GM04503 (cell line): Measurements from ENCODE around the gene ZNF182.
A peak's percentile ranks its signal among the peaks of the same experiment; 100 is the strongest.
"Not testable (repeated sequence)": the region's sequence is repeated elsewhere in the genome, so short reads cannot be mapped to it uniquely, and the experiment has no call there.

Source experiments
- DNase-seq: peaks from one replicate; pipeline ENCODE4 v3.0.0-alpha.2; 2012; ENCODE audit warnings: low read depth

Gene ZNF182

DNA sequence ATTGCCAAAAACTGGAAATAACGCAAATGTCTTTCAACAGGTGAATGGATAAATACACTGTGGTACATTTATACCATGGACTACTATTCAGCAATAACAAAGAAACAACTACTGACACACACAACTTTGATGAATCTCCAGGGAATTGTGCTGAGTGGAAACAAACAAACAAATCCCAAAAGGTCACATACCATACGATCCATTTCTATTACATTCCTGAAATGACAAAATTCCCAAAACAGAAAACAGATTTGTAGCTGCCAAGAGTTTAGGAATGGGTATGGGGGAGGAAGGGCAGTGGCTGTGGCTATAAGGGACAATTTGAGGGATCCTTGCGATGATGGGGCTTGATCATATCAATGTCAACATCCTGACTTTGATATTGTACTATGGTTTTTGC, 2.5 kb downstream of the ZNF182 start:
- no peak for DNase-seq

DNA sequence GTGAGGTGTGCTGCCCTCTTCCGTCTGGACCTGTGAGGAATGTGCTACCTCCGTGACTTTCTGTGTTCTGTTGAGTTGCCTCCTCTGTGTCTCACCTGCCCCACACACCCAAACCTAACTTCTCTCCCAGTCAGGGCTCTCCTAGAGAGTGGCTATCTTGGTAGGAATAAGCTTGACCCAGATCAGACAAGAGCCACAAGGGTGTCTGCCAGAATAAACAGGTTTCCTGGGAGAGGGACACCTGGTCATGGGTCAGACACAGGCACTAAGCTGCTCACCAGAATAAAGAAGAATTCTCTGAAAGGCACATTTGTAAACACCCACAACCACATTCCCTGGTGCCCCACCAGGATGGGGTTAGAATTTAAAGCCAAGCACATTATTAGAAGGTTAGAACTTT, 11.1 kb downstream of the ZNF182 start:
- no peak for DNase-seq

DNA sequence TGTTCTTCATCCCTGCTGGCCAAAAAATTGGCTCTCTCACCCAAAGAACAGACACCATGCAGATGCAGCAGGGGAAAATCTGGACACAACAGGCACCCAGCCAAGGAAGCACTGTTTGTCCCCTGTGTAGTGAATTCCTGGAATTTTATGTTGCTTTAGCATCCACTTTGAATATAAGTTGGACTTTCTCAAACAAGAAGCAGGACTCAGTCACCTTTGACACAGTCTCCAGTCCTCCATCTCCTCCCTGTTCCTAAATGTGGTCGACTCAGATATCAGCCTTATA, 11.8 kb downstream of the ZNF182 start:
- DNase-seq, result no peak

DNA sequence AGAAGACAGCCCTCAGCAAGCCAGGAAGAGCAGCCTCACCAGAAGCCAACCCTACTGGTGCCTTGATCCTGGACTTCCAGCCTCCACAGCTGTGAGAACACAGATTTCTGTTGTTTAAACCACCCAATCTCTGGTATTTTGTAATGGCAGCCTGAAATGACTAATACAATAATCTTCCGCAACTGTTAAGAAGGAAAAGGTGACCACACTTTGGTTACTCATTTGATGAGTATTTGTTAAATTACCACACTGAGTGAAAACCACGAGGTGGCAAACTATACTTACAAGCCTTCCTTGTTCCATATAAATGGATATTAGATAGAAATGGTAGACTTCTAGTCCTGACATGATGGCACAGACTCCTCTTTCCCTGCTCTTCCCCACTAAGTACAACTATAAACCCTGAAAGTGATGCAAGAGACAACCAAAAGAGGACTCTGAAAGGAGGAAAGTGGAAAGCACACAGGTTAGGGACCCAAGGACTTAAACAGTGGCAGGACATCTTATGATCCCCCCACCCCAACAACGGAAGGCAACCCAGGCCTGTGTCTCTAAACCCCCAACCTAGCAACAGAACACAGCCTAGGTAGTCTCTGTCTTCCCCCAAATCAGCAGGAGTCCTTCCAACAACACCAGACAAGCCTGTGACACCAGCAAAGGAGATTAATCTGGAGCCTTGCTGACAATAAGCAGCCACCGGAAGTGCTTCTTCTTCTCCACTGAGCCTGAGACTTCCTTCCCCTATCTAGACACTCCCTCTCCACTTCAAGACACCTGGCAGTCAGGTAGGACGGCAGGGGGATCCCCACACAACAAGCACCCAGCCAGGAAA, 12.3 kb downstream of the ZNF182 start:
- peak; percentile 8 for DNase-seq

DNA sequence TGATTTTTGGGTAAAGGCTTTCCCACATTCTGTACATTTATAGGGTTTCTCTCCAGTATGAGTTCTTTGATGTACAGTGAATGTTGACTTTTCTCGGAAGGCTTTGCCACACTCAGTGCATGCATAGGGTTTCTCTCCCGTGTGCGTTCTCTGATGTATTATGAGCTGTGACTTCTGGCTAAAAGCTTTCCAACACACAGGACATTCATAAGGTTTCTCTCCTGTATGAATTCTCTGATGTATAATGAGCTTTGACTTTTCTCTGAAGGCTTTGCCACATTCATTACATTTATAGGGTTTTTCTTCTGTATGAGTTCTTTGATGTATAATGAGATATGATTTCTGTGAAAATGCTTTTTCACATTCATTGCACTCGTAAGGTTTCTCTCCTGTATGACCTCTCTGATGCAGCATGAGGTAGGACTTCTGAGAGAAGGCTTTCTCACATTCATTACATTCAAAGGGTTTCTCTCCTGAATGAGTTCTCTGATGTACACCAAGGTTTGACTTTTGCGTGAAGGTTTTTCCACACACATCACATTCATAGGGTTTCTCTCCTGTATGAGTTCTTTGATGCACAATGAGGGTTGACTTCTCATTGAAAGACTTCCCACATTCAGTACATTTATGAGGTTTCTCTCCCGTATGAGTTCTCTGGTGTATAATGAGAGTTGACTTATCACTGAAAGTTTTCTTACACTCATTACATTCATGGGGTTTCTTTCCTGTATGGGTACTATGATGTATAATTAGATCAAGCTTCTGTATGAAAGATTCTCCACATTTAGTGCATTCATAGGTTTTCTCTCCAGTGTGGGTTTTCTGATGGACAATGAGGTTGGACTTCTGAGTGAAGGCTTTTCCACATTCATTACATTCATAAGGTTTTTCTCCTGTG, 27.3 kb downstream of the ZNF182 start:
- DNase-seq, result no peak

DNA sequence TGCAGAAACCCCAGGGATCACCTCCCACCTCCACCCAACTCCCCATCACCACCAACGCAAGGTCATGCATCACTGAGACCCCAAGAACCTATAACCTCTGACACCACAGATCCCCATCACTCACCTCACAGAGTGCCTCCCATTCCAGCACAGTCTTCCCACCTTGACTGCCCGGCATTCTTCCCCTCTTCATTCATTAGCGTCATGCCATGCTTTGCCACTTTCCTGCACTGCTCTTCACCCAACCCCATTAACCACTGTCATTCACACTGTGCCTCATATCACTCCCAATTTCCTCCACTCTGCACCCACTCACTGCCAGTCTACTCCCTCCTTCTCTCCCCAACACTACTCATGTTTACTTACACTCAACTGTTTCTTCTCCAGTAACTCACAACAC, 30.6 kb downstream of the ZNF182 start:
- no peak for DNase-seq

DNA sequence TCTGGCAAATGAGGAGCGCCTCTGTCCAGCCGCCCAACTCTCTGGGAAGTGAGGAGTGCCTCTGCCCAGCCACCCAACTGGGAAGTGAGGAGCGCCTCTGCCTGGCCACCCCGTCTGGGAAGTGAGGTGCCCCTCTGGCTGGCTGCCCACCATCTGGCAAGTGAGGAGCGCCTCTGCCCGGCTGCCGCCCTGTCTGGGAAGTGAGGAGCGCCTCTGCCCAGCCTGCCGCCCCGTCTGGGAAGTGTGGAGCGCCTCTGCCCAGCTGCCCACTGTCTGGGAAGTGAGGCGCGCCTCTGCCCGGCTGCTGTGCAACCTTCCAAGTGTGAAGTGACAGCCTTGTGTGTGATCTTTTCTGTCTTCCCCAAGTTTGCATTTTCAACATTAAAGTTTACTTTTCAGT, 38.3 kb downstream of the ZNF182 start:
- DNase-seq, result not testable (repeated sequence)

DNA sequence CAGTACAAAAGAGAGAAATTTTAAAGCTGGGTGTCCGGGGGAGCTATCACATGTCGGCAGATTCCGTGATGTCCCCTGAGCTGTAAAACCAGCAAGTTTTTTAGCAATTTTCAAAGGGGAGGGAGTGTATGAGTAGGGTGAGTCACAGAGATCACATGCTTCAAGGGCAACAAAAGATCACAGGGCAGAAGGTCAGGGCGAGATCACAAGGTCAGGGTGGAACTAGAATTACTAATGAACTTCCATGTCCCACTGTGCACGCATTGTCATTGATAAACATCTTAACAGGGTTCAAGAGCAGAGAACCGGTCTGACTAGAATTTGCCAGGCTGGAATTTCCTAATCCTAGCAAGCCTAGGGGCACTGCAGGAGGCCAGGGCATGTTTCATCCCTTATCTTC, 42.0 kb downstream of the ZNF182 start:
- DNase-seq, result not testable (repeated sequence)

DNA sequence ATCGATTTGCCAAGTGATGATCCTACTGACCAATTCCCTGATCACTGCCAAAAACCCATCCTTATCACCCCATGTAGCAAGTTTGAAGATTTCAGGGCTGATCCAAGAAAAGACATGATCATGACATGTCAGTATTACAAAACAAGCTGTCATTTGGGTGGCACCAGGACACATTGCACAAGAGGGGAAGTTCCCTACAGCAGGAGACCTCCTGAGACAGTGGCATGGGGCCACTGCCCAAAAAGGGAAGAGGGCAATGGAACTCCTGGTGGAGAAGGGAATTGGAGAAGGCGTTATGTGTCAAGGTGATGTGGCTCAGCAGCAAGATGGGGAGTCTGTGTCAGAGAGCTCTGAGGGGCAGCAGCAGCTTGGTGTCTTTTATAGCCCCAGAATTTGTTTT, 43.4 kb downstream of the ZNF182 start:
- no peak for DNase-seq

DNA sequence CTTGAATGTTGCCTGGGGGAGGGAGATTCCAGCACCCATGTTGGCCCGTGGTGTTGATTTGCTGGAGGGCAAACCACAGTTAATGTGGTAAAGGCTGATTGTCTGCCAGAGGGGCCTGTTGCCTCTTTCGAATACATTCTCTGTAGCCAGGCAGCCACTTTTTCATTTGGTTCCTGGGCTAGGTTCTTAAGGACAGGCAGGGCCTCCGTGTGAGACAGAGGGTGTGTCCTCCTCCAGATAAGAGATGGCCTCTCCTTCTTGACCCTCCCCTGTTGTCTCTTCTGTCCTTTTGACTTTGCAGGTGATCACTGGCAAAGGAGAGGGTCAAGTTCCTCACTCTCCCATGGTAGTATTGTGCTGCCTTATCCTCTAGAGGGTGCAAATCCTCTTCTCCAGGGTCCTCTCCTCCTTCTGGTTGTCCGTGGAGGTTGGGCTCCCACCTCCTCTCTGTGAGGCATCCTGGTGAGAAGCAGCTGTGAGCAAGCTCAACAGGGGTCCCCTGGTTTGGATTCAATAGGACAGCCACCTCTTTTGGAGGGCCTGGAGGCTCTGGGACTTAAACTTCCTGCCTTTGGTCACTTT, 44.9 kb downstream of the ZNF182 start:
- no peak for DNase-seq

DNA sequence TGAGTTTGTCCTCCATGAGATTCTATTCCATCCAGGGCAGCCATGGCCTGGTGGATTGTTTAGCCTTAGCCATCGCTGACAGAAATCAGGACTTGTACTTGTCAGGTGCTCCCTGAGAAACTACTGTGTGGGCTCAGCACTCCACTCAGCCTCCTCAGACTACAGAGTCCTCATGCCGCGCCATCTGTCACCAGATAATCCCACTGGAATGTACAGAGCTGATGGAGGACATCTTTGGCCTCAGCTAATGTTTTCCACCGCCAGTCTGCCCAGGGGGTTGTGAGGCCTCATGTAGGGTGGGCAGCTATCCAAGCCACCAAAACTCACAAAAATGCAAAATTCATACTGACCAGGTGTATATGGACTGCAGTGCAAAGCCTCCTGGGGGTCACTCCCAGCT, 45.6 kb downstream of the ZNF182 start:
- DNase-seq, result not testable (repeated sequence)

DNA sequence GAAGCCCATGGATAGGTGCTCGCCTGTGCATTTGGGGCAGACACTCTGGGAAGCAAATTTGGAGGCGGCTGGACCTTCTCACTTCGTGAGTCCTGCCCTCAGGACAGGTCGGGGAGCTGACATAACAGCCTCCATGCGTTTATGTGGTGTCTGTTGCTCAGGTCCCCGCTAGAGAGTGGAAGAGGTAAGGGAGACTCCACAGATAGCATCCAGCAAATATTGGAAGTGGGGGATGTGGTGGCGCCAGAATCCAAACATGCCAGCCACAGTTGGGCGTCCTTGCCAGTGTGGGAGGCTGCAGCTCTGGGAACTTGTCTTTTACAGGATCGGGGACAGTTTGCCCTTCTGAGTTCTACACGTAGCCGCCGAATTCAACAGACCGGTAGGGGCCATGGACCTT, 47.8 kb downstream of the ZNF182 start:
- no peak for DNase-seq

DNA sequence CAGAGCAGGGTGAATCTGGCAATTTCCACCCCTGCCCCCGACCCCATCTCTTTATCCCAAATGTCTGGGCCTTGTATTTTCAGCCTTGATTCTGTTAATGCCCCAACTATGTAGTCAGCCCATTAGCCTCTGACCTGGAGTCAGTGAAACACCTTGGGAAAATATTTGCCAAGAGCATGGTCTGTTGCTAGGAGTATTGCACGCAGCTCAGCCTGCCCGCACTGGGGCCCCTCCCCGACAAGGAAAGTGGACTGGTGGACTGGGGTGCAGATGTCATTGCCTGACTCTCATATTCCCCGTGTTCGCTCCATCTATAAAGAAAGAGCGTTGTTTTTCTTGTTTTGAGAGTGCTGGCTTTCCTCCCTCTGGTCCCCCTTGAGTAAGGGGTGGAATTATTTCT, 48.5 kb downstream of the ZNF182 start:
- DNase-seq, result not testable (repeated sequence)

DNA sequence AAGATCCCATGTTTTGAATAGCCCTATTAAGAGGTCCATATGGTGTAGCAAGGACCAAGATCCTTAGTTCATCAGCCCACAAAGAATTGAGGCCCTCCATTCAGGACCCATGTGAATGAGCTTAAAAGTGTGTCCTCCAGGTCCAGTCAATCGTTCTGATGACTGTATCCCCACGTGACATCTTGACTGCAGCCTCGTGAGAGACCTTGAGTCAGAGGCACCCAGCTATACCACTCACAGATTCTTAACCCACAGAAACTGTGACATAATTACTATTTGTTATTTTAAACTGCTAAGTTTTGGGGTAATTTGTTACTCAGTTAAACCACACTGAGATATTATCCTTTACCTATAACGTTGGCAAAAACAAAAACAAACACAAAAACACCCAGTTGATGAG, 62.4 kb downstream of the ZNF182 start:
- DNase-seq, result no peak

DNA sequence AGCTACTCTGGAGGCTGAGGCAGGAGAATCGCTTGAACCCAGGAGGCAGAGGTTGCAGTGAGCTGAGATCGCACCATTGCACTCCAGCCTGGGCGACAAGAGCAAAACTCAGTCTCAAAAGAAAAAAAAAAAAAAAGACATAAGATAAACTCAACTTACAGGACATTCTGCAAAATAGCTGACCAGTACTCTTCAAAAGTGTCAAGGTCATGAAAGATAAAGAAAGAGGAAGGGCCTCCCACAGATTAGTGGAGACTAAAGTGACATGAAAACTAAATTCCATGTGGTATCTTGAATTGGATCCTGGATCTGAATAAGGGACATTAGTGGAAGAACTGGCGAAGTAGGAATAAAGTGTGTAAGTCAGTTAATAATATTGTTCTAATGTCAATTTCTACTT, 63.3 kb downstream of the ZNF182 start:
- DNase-seq, result no peak

DNA sequence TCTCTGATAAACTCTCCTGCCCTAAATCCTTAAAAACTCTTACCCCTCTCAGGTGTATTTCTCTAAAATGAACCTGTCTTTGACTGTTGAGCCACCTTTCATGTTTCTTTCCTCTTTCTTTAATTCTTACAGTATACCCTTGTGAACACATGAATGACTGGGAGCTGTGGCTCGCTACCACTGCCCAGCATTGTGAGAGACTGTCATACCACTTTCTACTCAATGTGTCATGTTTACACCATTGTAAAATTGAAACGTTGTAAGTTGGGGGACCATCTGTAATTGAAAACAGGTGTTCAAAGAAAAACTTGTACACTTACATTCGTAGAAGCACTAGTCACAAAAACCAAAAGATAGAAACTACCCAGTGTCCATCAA, 66.9 kb downstream of the ZNF182 start:
- DNase-seq, result no peak

DNA sequence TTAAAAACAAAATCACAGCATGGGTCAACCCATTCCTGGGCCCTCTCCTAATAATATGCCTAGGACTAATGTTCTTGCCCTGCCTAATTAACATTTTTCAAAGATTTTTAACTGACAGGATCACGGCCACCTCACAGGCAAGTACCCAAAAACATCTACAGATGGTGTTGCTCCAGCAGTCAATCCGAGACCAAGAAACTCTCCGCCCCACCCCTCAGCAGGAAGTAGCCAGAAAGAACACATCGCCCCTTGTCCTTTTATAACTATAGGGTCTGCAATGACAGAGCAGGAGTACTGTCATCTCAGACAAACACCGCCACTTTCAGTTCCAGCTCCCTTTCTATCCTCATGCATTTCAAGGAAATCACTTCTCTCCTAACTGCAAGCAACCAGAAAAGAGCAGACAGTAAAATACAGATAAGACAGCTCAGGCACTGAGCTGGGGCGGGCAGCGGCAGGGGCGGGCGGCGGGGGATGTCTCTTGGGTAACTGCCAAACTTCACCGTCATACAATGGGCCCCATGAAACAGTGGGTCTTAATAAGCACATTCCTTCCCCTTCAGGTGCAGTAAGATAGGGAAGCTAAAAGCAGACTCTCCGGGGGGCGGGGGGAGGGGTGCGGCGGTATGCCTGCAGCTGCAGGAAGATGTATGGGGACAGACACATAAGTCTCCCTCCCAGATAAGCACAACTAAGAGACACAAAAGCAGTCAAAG, 67.4 kb downstream of the ZNF182 start:
- DNase-seq, result no peak

DNA sequence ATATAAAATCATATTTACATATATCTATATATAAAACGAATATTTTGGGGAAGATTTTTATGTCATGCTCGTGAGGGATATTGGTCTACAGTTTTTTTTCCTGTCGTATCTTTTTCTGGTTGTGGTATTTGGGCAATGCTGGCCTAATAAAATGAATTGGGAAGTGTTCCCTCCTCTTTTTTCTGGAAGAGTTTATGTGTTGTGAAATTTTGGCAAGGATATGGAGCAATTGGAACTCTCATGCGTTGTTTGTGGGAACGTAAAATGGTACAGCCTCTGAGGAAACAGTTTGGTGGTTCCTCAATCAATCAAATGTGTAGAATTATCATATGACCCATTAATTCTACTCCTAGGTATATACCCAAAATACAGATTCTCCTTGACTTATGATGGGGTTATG, 69.8 kb downstream of the ZNF182 start:
- DNase-seq, result no peak

DNA sequence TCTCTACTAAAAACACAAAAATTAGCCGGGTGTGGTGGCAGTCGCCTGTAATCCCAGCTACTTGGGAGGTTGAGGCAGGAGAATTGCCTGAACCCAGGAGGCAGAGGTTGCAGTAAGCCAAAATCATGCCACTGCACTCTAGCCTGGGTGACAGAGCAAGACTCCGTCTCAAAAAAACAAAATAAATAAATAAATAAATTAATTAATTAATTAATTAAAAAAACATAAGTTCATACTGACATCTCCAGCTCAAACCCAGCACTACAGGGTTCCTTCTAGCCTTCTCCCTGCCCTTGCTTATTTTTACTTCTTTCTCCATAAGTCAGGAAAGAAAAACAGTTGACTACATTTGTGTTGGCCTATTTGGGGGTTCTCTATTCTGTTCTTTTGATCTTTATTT, 71.8 kb downstream of the ZNF182 start:
- not testable (repeated sequence) for DNase-seq

DNA sequence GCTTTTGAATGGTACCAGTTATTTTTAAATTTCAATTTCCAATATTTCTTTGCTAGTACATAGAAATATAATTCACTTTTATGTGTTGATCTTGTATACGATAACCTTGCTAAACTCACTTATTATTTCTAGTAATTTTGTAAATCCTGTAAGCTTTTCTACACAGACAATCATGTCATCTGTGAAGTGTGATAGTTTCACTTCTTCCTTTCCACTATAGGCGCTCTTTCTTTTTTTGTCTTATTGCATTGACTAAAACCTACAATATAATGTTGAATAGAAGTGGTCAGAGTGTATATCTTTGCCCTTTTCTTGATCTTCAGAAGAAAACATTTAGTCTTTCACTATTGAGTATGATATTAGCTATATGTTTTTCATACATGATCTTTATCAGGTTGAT, 76.6 kb downstream of the ZNF182 start:
- DNase-seq, result no peak
